ENCODE measurements around the gene DAB2.

DAB2 gene

DNA sequence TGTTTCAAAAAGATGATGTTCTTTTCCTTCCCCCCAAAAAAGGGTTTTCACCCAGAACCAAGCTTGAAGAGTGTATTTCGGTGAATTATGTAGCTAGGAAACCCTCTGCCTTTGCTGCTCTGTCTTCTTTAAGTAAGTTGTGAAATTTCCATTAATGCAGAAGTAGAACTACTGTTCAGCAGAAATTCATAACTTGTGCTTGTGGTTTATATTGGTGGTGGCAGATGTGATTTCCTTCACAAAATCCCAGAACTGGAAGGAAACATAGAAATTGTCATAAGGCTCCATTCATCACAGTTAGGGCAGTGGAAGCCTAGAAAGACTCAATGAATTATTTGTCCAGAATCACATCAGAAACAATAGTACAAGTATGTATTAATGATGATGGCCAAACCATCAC lies 42.1 kb upstream of the DAB2 start:
- Histone ChIP-seq H3K4me3 (ENCODE audit: low read length) (no peak overlapping the region), H3K4me2 (ENCODE audit: low read length) (no peak overlapping the region), H3K9me3 (ENCODE audit: control insufficient read depth, insufficient read depth, low read length) (no peaks in the 10 kb centered on the region), H4K20me1 (ENCODE audit: control insufficient read depth, insufficient read depth, low read depth, low read length) (no peaks in the 10 kb centered on the region), H3F3A (ENCODE audit: control insufficient read depth, insufficient read depth) (no peaks in the 10 kb centered on the region), H3K79me2 (ENCODE audit: control insufficient read depth, low read length) (no peaks in the 10 kb centered on the region), H3K4me1 (ENCODE audit: control insufficient read depth, low read length) (no peaks in the 10 kb centered on the region), H3K9me2 (replicated peaks; ENCODE audit: control insufficient read depth, low read length) (no peaks in the 10 kb centered on the region), H3K27ac (ENCODE audit: low read depth, low read length) (no peak overlapping the region), H3K36me3 (ENCODE audit: control insufficient read depth, low read length) (no peaks in the 10 kb centered on the region), H3K27me3 (ENCODE audit: control insufficient read depth, low read length) (no peaks in the 10 kb centered on the region)
- no peak for TF ChIP-seq EZH2phosphoT487 (IDR thresholded peaks at IDR 0.05; ENCODE audit: borderline replicate concordance, low read length)

DNA sequence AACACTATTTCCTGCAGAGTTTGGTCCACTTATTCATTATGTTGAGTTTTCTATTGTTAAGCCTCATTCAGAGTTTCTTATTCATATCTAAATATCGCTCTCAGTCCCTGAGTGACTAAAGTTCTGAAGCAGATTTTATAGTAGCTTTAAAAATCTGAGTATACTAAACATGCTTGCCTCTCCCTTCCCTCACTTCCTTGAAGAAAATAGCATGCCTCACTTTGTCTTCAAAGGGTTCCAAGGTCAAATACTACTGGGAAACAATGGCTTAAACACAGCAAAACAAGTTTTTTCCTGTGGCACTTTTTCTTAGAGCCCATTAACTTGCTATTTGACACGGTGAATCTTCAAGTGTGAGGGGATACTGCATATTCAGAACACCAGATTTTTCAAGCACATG lies 41.1 kb upstream of the DAB2 start:
- TF ChIP-seq EZH2phosphoT487 (IDR thresholded peaks at IDR 0.05; ENCODE audit: borderline replicate concordance, low read length): no peak
- TF ChIP-seq, protein P1, sequence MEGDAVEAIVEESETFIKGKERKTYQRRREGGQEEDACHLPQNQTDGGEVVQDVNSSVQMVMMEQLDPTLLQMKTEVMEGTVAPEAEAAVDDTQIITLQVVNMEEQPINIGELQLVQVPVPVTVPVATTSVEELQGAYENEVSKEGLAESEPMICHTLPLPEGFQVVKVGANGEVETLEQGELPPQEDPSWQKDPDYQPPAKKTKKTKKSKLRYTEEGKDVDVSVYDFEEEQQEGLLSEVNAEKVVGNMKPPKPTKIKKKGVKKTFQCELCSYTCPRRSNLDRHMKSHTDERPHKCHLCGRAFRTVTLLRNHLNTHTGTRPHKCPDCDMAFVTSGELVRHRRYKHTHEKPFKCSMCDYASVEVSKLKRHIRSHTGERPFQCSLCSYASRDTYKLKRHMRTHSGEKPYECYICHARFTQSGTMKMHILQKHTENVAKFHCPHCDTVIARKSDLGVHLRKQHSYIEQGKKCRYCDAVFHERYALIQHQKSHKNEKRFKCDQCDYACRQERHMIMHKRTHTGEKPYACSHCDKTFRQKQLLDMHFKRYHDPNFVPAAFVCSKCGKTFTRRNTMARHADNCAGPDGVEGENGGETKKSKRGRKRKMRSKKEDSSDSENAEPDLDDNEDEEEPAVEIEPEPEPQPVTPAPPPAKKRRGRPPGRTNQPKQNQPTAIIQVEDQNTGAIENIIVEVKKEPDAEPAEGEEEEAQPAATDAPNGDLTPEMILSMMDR (IDR thresholded peaks at IDR 0.05; ENCODE audit: low read depth, low read length, poor library complexity, severe bottlenecking): no peak
- no peak overlapping the region for H3K4me2 ChIP-seq (ENCODE audit: low read length)
- no peaks in the 10 kb centered on the region for H3K9me2 ChIP-seq (replicated peaks; ENCODE audit: control insufficient read depth, low read length)
- no peaks in the 10 kb centered on the region for H3K36me3 ChIP-seq (ENCODE audit: control insufficient read depth, low read length)
- H3K4me1 ChIP-seq (ENCODE audit: control insufficient read depth, low read length): no peaks in the 10 kb centered on the region
- H4K20me1 ChIP-seq (ENCODE audit: control insufficient read depth, insufficient read depth, low read depth, low read length): no peaks in the 10 kb centered on the region
- no peaks in the 10 kb centered on the region for H3K79me2 ChIP-seq (ENCODE audit: control insufficient read depth, low read length)
- H3K9me3 ChIP-seq (ENCODE audit: control insufficient read depth, insufficient read depth, low read length): no peaks in the 10 kb centered on the region
- no peak overlapping the region for H3K27ac ChIP-seq (ENCODE audit: low read depth, low read length)
- H3F3A ChIP-seq (ENCODE audit: control insufficient read depth, insufficient read depth): no peaks in the 10 kb centered on the region
- no peaks in the 10 kb centered on the region for H3K27me3 ChIP-seq (ENCODE audit: control insufficient read depth, low read length)
- H3K4me3 ChIP-seq (ENCODE audit: low read length): no peak overlapping the region

GRCh38 chr5:39465097-39465496 lies 40.3 kb upstream of the DAB2 start:
- Histone ChIP-seq H3K27ac (ENCODE audit: low read depth, low read length) (no peak overlapping the region), H3K79me2 (ENCODE audit: control insufficient read depth, low read length) (no peaks in the 10 kb centered on the region), H3K9me2 (replicated peaks; ENCODE audit: control insufficient read depth, low read length) (no peaks in the 10 kb centered on the region), H3K4me2 (ENCODE audit: low read length) (no peak overlapping the region), H3K4me1 (ENCODE audit: control insufficient read depth, low read length) (no peaks in the 10 kb centered on the region), H3F3A (ENCODE audit: control insufficient read depth, insufficient read depth) (no peaks in the 10 kb centered on the region), H3K36me3 (ENCODE audit: control insufficient read depth, low read length) (no peaks in the 10 kb centered on the region), H3K4me3 (ENCODE audit: low read length) (no peak overlapping the region), H3K27me3 (ENCODE audit: control insufficient read depth, low read length) (no peaks in the 10 kb centered on the region), H3K9me3 (ENCODE audit: control insufficient read depth, insufficient read depth, low read length) (no peaks in the 10 kb centered on the region), H4K20me1 (ENCODE audit: control insufficient read depth, insufficient read depth, low read depth, low read length) (no peaks in the 10 kb centered on the region)
- TF ChIP-seq EZH2phosphoT487 (IDR thresholded peaks at IDR 0.05; ENCODE audit: borderline replicate concordance, low read length): no peak
- TF ChIP-seq, protein P1 (IDR thresholded peaks at IDR 0.05; ENCODE audit: low read depth, low read length, poor library complexity, severe bottlenecking): no peak

- H3K4me2 ChIP-seq (ENCODE audit: low read length): no peak overlapping the region
- H4K20me1 ChIP-seq (ENCODE audit: control insufficient read depth, insufficient read depth, low read depth, low read length): no peaks in the 10 kb centered on the region
- no peaks in the 10 kb centered on the region for H3K9me2 ChIP-seq (replicated peaks; ENCODE audit: control insufficient read depth, low read length)
- H3K9me3 ChIP-seq (ENCODE audit: control insufficient read depth, insufficient read depth, low read length): no peaks in the 10 kb centered on the region
- no peaks in the 10 kb centered on the region for H3K27me3 ChIP-seq (ENCODE audit: control insufficient read depth, low read length)
- no peaks in the 10 kb centered on the region for H3K4me1 ChIP-seq (ENCODE audit: control insufficient read depth, low read length)
- H3K27ac ChIP-seq (ENCODE audit: low read depth, low read length): no peak overlapping the region
- no peaks in the 10 kb centered on the region for H3K36me3 ChIP-seq (ENCODE audit: control insufficient read depth, low read length)
- no peaks in the 10 kb centered on the region for H3F3A ChIP-seq (ENCODE audit: control insufficient read depth, insufficient read depth)
- no peaks in the 10 kb centered on the region for H3K79me2 ChIP-seq (ENCODE audit: control insufficient read depth, low read length)
- TF ChIP-seq, protein P1 (IDR thresholded peaks at IDR 0.05; ENCODE audit: low read depth, low read length, poor library complexity, severe bottlenecking): no peak
- TF ChIP-seq EZH2phosphoT487 (IDR thresholded peaks at IDR 0.05; ENCODE audit: borderline replicate concordance, low read length): no peak
- no peak overlapping the region for H3K4me3 ChIP-seq (ENCODE audit: low read length)
Measured at GRCh38 chr5:39464088-39464487, 39.3 kb upstream of the DAB2 start.
